SK-N-SH treated with all-trans-retinoic acid at 6 μM for 48 hours (cell line): ENCODE measurements around the gene TSPAN18.

ENCODE experiments used
- ATAC-seq: fragments of 200-7000 bp; cut with Tn5 transposase; 3 replicates; pipeline ENCODE4 v1.9.1; 2020; ENCODE audit warnings: mild to moderate bottlenecking, moderate library complexity
- ARNTL ChIP-seq: fragments of 450-650 bp; formaldehyde crosslinking; IDR thresholded peaks from 2 replicates; pipeline ENCODE4 v1.5.0; 2020; ENCODE audit warnings: low read depth, mild to moderate bottlenecking, moderate library complexity, borderline replicate concordance
- BACH2 ChIP-seq: fragments of 250-450 bp; sonication (Bioruptor Pico); IDR thresholded peaks from 2 replicates; pipeline ENCODE4 v1.9.0; 2021; ENCODE audit warnings: mild to moderate bottlenecking, borderline replicate concordance
- ESRRG ChIP-seq: fragments of 250-450 bp; sonication (Bioruptor Pico); IDR thresholded peaks from 2 replicates; pipeline ENCODE4 v1.6.1; 2021; ENCODE audit warnings: mild to moderate bottlenecking
- GLIS3 ChIP-seq: fragments of 250-450 bp; sonication (Bioruptor Pico); IDR thresholded peaks from 2 replicates; pipeline ENCODE4 v1.5.0; 2020; ENCODE audit warnings: mild to moderate bottlenecking, moderate library complexity
- ISL1 ChIP-seq: fragments of 250-450 bp; sonication (Bioruptor Pico); IDR thresholded peaks from 2 replicates; pipeline ENCODE4 v2.1.2; 2022; ENCODE audit warnings: mild to moderate bottlenecking, moderate library complexity
- PPARA ChIP-seq: fragments of 250-450 bp; sonication (Bioruptor Pico); IDR thresholded peaks from 2 replicates; pipeline ENCODE4 v1.5.0; 2020; ENCODE audit warnings: mild to moderate bottlenecking, borderline replicate concordance
- RARB ChIP-seq: fragments of 250-450 bp; sonication (Bioruptor Pico); IDR thresholded peaks from 2 replicates; pipeline ENCODE4 v1.8.0; 2021; ENCODE audit warnings: mild to moderate bottlenecking, moderate library complexity
- SNAI2 ChIP-seq: fragments of 250-450 bp; sonication (Bioruptor Pico); IDR thresholded peaks from 2 replicates; pipeline ENCODE4 v1.5.0; 2020; ENCODE audit warnings: mild to moderate bottlenecking, moderate library complexity
- TCF4 ChIP-seq: fragments of 250-450 bp; sonication (Bioruptor Pico); IDR thresholded peaks from 2 replicates; pipeline ENCODE4 v1.8.0; 2021; ENCODE audit warnings: mild to moderate bottlenecking, moderate library complexity, borderline replicate concordance
- ZC3H10 ChIP-seq: fragments of 250-450 bp; sonication (Bioruptor Pico); IDR thresholded peaks from 2 replicates; pipeline ENCODE4 v1.5.1; 2021; ENCODE audit warnings: mild to moderate bottlenecking, moderate library complexity
- ZFP3 ChIP-seq: fragments of 250-450 bp; sonication (Bioruptor Pico); IDR thresholded peaks from 2 replicates; pipeline ENCODE4 v1.5.0; 2020; ENCODE audit warnings: mild to moderate bottlenecking, moderate library complexity
- ZNF565 ChIP-seq: fragments of 450-650 bp; formaldehyde crosslinking; conservative IDR thresholded peaks from 2 replicates; pipeline ENCODE4 v1.5.0; 2020; ENCODE audit warnings: low read depth, mild to moderate bottlenecking, moderate library complexity
- ZNF70 ChIP-seq: fragments of 450-650 bp; formaldehyde crosslinking; IDR thresholded peaks from 2 replicates; pipeline ENCODE4 v1.5.0; 2020; ENCODE audit warnings: mild to moderate bottlenecking, moderate library complexity
- ZNF8 ChIP-seq: fragments of 450-650 bp; formaldehyde crosslinking; IDR thresholded peaks from 2 replicates; pipeline ENCODE4 v1.5.0; 2020; ENCODE audit warnings: mild to moderate bottlenecking, moderate library complexity
- TF ChIP-seq, protein P1 (sequence below): fragments of 250-450 bp; sonication (Bioruptor Pico); IDR thresholded peaks from 2 replicates; pipeline ENCODE4 v1.5.1; 2020; ENCODE audit warnings: low read depth, mild to moderate bottlenecking, moderate library complexity
- TF ChIP-seq, protein P2 (sequence below): fragments of 250-450 bp; sonication (Bioruptor Pico); IDR thresholded peaks from 2 replicates; pipeline ENCODE4 v1.5.1; 2021; ENCODE audit warnings: mild to moderate bottlenecking, moderate library complexity
- TF ChIP-seq, protein P3 (sequence below): fragments of 250-450 bp; sonication (Bioruptor Pico); IDR thresholded peaks from 2 replicates; pipeline ENCODE4 v1.5.0; 2020; ENCODE audit warnings: mild to moderate bottlenecking, moderate library complexity
- TF ChIP-seq, protein P4 (sequence below): fragments of 250-450 bp; sonication (Bioruptor Pico); IDR thresholded peaks from 2 replicates; pipeline ENCODE4 v1.8.0; 2020; ENCODE audit warnings: mild to moderate bottlenecking, moderate library complexity, borderline replicate concordance

Gene TSPAN18

DNA sequence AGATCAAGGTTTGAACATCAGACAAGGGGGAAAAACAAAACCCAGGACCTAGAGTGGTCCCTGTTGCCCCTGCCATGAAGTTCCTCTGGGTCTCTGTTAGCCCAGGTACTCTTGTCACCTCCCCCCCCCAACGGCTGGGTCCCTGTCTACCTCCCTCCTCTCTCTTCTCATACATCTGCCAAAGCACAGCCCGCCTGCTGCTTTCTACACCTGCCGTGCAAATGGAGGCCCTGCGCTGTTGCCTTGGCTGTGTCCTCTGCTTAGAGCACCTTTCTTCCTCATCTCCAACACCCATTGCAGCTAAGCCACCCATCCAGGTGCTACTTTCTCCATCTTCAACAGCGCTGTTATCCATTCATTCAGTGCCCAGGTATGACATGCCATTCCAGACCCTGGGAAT is 124.7 kb downstream of the TSPAN18 start:
- no peak for ATAC-seq

DNA sequence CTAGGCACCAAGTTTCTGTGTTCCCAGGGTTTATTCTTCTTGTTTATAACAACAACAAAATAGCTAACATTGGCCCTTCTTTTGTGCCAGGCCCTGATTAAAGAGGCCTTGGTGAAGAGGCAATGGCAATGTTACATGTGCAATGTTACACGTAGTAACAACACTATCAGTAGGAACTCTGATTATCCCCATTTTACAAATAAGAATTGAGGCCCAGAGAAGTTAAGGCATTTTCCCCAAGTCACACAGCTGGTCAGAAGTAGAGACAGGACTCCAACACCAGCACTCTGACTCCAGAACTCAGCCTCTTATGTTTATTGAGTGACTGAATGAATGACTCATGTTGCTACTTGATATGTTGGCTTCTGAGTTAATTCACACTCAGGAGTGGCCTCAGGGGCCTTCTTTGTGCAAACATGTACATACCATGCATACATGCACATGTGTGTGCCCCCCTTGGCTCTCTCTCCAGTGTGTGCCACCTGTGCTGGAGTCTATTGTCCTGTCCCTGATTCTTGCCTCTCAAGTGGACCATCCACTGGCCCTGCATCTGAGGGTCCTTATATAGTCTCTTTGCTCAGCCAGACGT is 125.5 kb downstream of the TSPAN18 start:
- TF ChIP-seq, protein P1, sequence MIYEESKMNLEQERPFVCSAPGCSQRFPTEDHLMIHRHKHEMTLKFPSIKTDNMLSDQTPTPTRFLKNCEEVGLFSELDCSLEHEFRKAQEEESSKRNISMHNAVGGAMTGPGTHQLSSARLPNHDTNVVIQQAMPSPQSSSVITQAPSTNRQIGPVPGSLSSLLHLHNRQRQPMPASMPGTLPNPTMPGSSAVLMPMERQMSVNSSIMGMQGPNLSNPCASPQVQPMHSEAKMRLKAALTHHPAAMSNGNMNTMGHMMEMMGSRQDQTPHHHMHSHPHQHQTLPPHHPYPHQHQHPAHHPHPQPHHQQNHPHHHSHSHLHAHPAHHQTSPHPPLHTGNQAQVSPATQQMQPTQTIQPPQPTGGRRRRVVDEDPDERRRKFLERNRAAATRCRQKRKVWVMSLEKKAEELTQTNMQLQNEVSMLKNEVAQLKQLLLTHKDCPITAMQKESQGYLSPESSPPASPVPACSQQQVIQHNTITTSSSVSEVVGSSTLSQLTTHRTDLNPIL (CRISPR knock-in tag), result no peak
- TF ChIP-seq, protein P2, sequence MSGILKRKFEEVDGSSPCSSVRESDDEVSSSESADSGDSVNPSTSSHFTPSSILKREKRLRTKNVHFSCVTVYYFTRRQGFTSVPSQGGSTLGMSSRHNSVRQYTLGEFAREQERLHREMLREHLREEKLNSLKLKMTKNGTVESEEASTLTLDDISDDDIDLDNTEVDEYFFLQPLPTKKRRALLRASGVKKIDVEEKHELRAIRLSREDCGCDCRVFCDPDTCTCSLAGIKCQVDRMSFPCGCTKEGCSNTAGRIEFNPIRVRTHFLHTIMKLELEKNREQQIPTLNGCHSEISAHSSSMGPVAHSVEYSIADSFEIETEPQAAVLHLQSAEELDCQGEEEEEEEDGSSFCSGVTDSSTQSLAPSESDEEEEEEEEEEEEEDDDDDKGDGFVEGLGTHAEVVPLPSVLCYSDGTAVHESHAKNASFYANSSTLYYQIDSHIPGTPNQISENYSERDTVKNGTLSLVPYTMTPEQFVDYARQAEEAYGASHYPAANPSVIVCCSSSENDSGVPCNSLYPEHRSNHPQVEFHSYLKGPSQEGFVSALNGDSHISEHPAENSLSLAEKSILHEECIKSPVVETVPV (CRISPR knock-in tag), result no peak
- TF ChIP-seq ZFP3 (no peak), TCF4 (CRISPR knock-in tag) (no peak), ZNF8 (no peak), ISL1 (no peak)
- TF ChIP-seq, protein P3, sequence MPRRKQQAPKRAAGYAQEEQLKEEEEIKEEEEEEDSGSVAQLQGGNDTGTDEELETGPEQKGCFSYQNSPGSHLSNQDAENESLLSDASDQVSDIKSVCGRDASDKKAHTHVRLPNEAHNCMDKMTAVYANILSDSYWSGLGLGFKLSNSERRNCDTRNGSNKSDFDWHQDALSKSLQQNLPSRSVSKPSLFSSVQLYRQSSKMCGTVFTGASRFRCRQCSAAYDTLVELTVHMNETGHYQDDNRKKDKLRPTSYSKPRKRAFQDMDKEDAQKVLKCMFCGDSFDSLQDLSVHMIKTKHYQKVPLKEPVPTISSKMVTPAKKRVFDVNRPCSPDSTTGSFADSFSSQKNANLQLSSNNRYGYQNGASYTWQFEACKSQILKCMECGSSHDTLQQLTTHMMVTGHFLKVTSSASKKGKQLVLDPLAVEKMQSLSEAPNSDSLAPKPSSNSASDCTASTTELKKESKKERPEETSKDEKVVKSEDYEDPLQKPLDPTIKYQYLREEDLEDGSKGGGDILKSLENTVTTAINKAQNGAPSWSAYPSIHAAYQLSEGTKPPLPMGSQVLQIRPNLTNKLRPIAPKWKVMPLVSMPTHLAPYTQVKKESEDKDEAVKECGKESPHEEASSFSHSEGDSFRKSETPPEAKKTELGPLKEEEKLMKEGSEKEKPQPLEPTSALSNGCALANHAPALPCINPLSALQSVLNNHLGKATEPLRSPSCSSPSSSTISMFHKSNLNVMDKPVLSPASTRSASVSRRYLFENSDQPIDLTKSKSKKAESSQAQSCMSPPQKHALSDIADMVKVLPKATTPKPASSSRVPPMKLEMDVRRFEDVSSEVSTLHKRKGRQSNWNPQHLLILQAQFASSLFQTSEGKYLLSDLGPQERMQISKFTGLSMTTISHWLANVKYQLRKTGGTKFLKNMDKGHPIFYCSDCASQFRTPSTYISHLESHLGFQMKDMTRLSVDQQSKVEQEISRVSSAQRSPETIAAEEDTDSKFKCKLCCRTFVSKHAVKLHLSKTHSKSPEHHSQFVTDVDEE (CRISPR knock-in tag), result no peak
- TF ChIP-seq, all 23 proteins: peak for 0
- no peak for ATAC-seq

More for the DNA sequence above, 124.7 kb downstream of the TSPAN18 start:
- TF ChIP-seq, protein P2 (CRISPR knock-in tag), result no peak
- TF ChIP-seq RARB (CRISPR knock-in tag), result no peak
- TF ChIP-seq ZNF8, result no peak
- no peak for TF ChIP-seq ZNF70 (CRISPR knock-in tag)
- TF ChIP-seq, protein P3 (CRISPR knock-in tag), result no peak
- TF ChIP-seq, protein P4, sequence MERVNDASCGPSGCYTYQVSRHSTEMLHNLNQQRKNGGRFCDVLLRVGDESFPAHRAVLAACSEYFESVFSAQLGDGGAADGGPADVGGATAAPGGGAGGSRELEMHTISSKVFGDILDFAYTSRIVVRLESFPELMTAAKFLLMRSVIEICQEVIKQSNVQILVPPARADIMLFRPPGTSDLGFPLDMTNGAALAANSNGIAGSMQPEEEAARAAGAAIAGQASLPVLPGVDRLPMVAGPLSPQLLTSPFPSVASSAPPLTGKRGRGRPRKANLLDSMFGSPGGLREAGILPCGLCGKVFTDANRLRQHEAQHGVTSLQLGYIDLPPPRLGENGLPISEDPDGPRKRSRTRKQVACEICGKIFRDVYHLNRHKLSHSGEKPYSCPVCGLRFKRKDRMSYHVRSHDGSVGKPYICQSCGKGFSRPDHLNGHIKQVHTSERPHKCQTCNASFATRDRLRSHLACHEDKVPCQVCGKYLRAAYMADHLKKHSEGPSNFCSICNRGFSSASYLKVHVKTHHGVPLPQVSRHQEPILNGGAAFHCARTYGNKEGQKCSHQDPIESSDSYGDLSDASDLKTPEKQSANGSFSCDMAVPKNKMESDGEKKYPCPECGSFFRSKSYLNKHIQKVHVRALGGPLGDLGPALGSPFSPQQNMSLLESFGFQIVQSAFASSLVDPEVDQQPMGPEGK (CRISPR knock-in tag), result no peak
- no peak for TF ChIP-seq TCF4 (CRISPR knock-in tag)
- TF ChIP-seq ZFP3, result no peak
- no peak for TF ChIP-seq ISL1
- no peak for TF ChIP-seq ZNF565 (CRISPR knock-in tag)
- TF ChIP-seq, protein P1 (CRISPR knock-in tag), result no peak
- TF ChIP-seq ZC3H10 (CRISPR knock-in tag), result no peak

DNA sequence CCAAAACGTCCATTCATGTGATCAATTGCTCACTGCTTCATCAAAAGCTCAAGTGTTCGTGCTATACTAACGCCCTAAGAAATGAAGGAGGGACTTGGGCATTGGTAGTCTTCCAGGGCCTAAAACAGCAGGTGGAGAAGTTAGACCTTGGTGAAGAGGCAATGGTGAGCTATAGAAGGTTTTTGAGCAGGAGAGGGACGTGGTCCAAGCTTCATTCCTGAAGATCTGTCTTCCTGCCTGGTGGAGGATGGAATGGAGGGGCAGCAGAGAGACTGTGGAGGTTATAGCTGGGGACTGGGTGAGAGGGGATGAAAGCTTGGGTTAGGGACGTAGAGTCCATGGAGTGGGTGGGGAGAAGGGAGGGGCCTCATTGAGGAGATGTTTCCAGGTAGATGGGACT is 126.2 kb downstream of the TSPAN18 start:
- no peak for ATAC-seq
- TF ChIP-seq ESRRG (CRISPR knock-in tag) (no peak), BACH2 (no peak), PPARA (CRISPR knock-in tag) (no peak), SNAI2 (CRISPR knock-in tag) (no peak), ARNTL (no peak), GLIS3 (CRISPR knock-in tag) (no peak), RARB (CRISPR knock-in tag) (no peak), ZFP3 (no peak), ZNF565 (CRISPR knock-in tag) (no peak)
- TF ChIP-seq, protein P2 (CRISPR knock-in tag), result no peak
